Activated T-helper 2 cell treated with anti-CD3 and anti-CD28 coated beads, Interferon-gamma antibody, Interleukin-2, Interleukin-4, amounts not matched to agents 10 μg/mL and 5 μg/mL and 100 μg/mL, durations not matched to agents 14 hours and 24 hours and 36 hours (primary cell): ENCODE measurements around the gene RASSF10. TPM values are rescaled to one million over a fixed set of nuclear protein-coding genes. Genes with fewer than 3 reads are reported as not detected.

Source experiments
- DNase-seq: peaks from one replicate; pipeline ENCODE4 v3.0.0; 2021; ENCODE audit warnings: low spot score
- H3K27ac Mint-ChIP-seq: one replicate; pipeline ENCODE4 v1.8.0; 2021; ENCODE audit warnings: mixed read lengths
- H3K27me3 Mint-ChIP-seq: one replicate; pipeline ENCODE4 v1.8.0; 2021; ENCODE audit warnings: low read depth, mixed read lengths
- H3K36me3 Mint-ChIP-seq: one replicate; pipeline ENCODE4 v1.8.0; 2021; ENCODE audit warnings: low read depth, mixed read lengths
- H3K4me1 Mint-ChIP-seq: one replicate; pipeline ENCODE4 v1.8.0; 2021; ENCODE audit warnings: low read depth, mixed read lengths
- H3K4me3 Mint-ChIP-seq: one replicate; pipeline ENCODE4 v1.8.0; 2021; ENCODE audit warnings: low read depth, mild to moderate bottlenecking, moderate library complexity, mixed read lengths
- H3K9me3 Mint-ChIP-seq: one replicate; pipeline ENCODE4 v1.8.0; 2021; ENCODE audit warnings: mixed read lengths
- intact Hi-C: fragments of 100-400 bp; cut with micrococcal nuclease; formaldehyde crosslinking; loops from one replicate; pipeline ENCODE4 v1.15.1; 2023
- total RNA-seq: library from RNA; stranded (reverse); gene quantifications from 2 replicates; pipeline ENCODE4 v1.2.3, GENCODE V29; 2022

RASSF10 gene
- total RNA-seq, 1 donor from 2014 or later: not detected

DNA sequence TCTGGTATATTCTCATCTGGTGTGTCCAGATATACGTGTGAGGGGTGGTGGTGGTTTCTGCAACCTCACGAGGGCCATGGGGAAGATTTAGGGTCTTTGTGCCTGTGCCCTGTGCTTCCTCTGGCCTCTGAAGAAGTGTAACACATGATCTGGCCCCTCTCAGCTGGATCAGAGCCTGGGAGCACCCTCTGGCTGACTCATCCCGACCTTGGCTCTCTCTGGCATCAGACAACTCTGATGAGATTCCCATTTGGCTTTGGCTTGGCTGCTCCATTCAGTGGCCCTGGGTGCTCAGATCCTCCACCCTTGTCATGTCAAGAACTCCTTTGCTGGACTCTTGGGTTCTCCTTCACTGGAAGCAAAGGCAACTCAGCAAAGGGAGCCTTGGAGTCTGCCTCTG is 45.2 kb downstream of the RASSF10 start:
- peaks cover 7% of the 10 kb centered on the region for H3K4me1 Mint-ChIP-seq
- no peak overlapping the region for H3K4me3 Mint-ChIP-seq
- no peak for DNase-seq

DNA sequence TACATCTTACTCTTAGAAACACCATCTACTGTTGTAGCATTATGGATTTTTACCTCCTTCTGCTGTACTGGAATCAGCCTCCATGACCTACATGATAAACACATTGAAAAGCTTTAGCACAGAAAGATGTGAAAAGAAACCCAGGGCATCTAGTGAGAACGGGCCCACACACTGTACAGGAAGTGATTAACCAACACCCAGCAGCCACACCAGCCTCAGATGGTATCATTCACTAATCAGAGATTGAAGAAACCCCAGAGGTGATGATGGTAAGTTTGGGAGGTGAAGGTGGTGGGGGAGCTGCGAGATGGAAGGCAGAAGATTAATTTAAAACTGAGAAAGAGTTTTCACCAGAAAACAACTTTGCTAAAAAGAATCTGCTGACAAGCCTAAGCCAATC is 46.1 kb downstream of the RASSF10 start:
- DNase-seq: no peak

More for the DNA sequence above, 45.2 kb downstream of the RASSF10 start:
- Mint-ChIP-seq H3K27me3 (peaks cover 40% of the 10 kb centered on the region), H3K27ac (no peak overlapping the region), H3K9me3 (no peaks in the 10 kb centered on the region), H3K36me3 (no peaks in the 10 kb centered on the region)
- intact Hi-C loops: no loop called here

DNA sequence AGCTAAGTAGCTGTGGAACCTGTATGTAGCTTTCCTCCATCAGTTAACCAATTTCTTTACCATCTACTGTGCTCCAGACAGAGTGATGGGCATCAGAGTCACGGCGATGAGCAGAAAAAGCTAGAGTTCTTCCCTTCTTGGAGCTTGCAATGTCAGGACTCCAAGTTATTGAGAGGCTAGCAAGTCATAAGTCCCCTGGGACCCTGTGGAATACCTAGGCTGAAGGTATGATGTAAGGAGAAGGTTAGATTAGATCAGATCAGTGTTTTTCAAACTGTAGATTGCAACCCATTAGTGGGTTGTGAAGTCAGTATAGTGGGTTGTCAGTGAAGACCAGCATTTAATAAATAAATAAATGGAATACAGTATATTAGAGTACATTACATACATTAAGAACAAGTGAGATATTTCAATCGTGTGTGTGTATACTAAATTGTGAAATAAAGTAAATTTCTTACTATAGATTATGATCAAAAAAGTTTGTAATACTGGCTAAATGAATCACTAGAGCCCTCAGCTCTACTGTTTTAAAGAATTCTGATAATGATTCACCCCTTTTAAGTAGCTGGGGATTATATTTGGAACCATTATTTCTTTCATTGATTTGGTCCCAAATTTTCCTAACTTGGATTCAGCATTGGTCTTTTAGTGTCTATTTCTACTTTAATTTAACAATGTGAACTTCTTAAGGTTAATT is 52.3 kb downstream of the RASSF10 start:
- Mint-ChIP-seq H3K27me3 (peaks cover 6% of the 10 kb centered on the region), H3K4me3 (no peak overlapping the region), H3K36me3 (no peaks in the 10 kb centered on the region), H3K27ac (no peak overlapping the region), H3K4me1 (no peaks in the 10 kb centered on the region), H3K9me3 (no peaks in the 10 kb centered on the region)
- intact Hi-C loops: no loop called here
- no peak for DNase-seq

More for the DNA sequence above, 46.1 kb downstream of the RASSF10 start:
- no peaks in the 10 kb centered on the region for H3K36me3 Mint-ChIP-seq
- peaks cover 34% of the 10 kb centered on the region for H3K27me3 Mint-ChIP-seq
- peaks cover 7% of the 10 kb centered on the region for H3K4me1 Mint-ChIP-seq
- intact Hi-C loops: no loop called here
- no peak overlapping the region for H3K4me3 Mint-ChIP-seq
- no peaks in the 10 kb centered on the region for H3K9me3 Mint-ChIP-seq
- H3K27ac Mint-ChIP-seq: no peak overlapping the region
